Ishikawa (cell line): Measurements from ENCODE around the gene GAGE12G.
"Not testable (repeated sequence)": the region's sequence is repeated elsewhere in the genome, so short reads cannot be mapped to it uniquely, and the experiment has no call there.

Experiments used
- EP300 ChIP-seq: IDR thresholded peaks from 2 replicates; pipeline ENCODE4 v1.6.1; 2012; ENCODE audit warnings: borderline replicate concordance
- MAX ChIP-seq: IDR thresholded peaks from 2 replicates; pipeline ENCODE4 v1.6.1; 2012

GRCh38 chrX:49560542-49560941, 9.7 kb upstream of the GAGE12G start, which contains the start of gene GAGE12F:
- TF ChIP-seq MAX, EP300: not testable (repeated sequence)
